Lower leg skin (tissue), 4 donors: ENCODE measurements around the gene SMIM12. TPM values are rescaled to one million over a fixed set of nuclear protein-coding genes. Genes with fewer than 3 reads are reported as not detected.

ENCODE experiments used
- DNase-seq, 2 donors: peaks; one replicate each; pipeline ENCODE4 v3.0.0-alpha.2; 2019; ENCODE audit warnings: low spot score in 2 of 2
- H3K4me3 ChIP-seq: fragments of 200-600 bp; sonication (generic); 2 replicates; pipeline ENCODE4 v1.5.1; 2017; ENCODE audit warnings: mild to moderate bottlenecking, low read depth; ENCODE audit not compliant: poor library complexity, severe bottlenecking
- CTCF ChIP-seq, 3 donors: fragments of 450-650 bp; IDR thresholded peaks; one replicate each; pipeline ENCODE4 v1.5.1; 2016; ENCODE audit warnings: antibody characterized with exemption in 3 of 3, mild to moderate bottlenecking in 3 of 3, moderate library complexity in 2 of 3
- POLR2A ChIP-seq, 2 donors: fragments of 450-650 bp; IDR thresholded peaks; one replicate each; pipeline ENCODE4 v1.6.1; 2016 to 2017; ENCODE audit warnings: antibody characterized with exemption in 2 of 2, mild to moderate bottlenecking in 1 of 2, moderate library complexity in 1 of 2
- WGBS, 2 donors: methylation state at CpG; one replicate each; pipeline ENCODE4 v1.1.5; 2018; 5-methylcytosine and 5-hydroxymethylcytosine counted together
- intact Hi-C: fragments of 100-400 bp; cut with DNase I; formaldehyde crosslinking; loops from one replicate; pipeline ENCODE4 v1.15.0; 2023; ENCODE audit warnings: low total_unique reads
- total RNA-seq, 4 donors: library from RNA; depleted of rRNA; stranded (reverse); fragments of >200 nt; gene quantifications; one replicate each; pipeline ENCODE4 v1.1.0, GENCODE V29; 2016

Gene SMIM12
- total RNA-seq, 4 donors from 2014 or later = 22.7 to 28.8 (median 25.7) TPM

GRCh38 chr1:34884961-34885360, 25.4 kb upstream of the SMIM12 start:
- WGBS, 2 donors = 55 to 57% methylated on average over 19 of the region's 19 CpGs
- no peak overlapping the region for H3K4me3 ChIP-seq
- intact Hi-C loops = no loop called here
- no peak for DNase-seq
- TF ChIP-seq POLR2A (IDR thresholded peaks at IDR 0.05) (no peak), CTCF (IDR thresholded peaks at IDR 0.05) (no peak)

- 52 to 61% methylated on average over 3 of the region's 3 CpGs for WGBS, 2 donors
- no peak for TF ChIP-seq CTCF (IDR thresholded peaks at IDR 0.05)
- no peak for TF ChIP-seq POLR2A (IDR thresholded peaks at IDR 0.05)
- no peak overlapping the region for H3K4me3 ChIP-seq
- DNase-seq = no peak
- intact Hi-C loops = no loop called here
These were observed 25.0 kb upstream of the SMIM12 start for GRCh38 chr1:34884536-34884935.

GRCh38 chr1:34879230-34879629, 19.7 kb upstream of the SMIM12 start:
- peak in 1 of 2 donors; percentile 26 for DNase-seq
- intact Hi-C loops = no loop called here
- 84 to 86% methylated on average over 9 of the region's 9 CpGs for WGBS, 2 donors
- no peak overlapping the region for H3K4me3 ChIP-seq
- no peak for TF ChIP-seq POLR2A (IDR thresholded peaks at IDR 0.05)
- no peak for TF ChIP-seq CTCF (IDR thresholded peaks at IDR 0.05)

- DNase-seq = peak in 1 of 2 donors; percentile 8
- 76 to 81% methylated on average over 7 of the region's 7 CpGs for WGBS, 2 donors
- no peak for TF ChIP-seq CTCF (IDR thresholded peaks at IDR 0.05)
- no peak for TF ChIP-seq POLR2A (IDR thresholded peaks at IDR 0.05)
- H3K4me3 ChIP-seq = no peak overlapping the region
- intact Hi-C loops = no loop called here
These were observed 16.9 kb upstream of the SMIM12 start for GRCh38 chr1:34876406-34876805.

- intact Hi-C loops = no loop called here
- TF ChIP-seq POLR2A (IDR thresholded peaks at IDR 0.05) (no peak), CTCF (IDR thresholded peaks at IDR 0.05) (no peak)
- DNase-seq = no peak
- 68 to 69% methylated on average over 4 of the region's 4 CpGs for WGBS, 2 donors
- H3K4me3 ChIP-seq = no peak overlapping the region
These were observed 14.9 kb upstream of the SMIM12 start for GRCh38 chr1:34874296-34874952.

GRCh38 chr1:34872133-34872503, 12.6 kb upstream of the SMIM12 start:
- no peak for DNase-seq
- no peak overlapping the region for H3K4me3 ChIP-seq
- intact Hi-C loops = no loop called here
- TF ChIP-seq POLR2A (IDR thresholded peaks at IDR 0.05) (no peak), CTCF (IDR thresholded peaks at IDR 0.05) (no peak)
- WGBS, 2 donors = 80 to 87% methylated on average over 4 of the region's 4 CpGs
